HepG2 (cell line): ENCODE measurements around the gene TBC1D25. TPM values are rescaled to one million over a fixed set of nuclear protein-coding genes. Genes with fewer than 3 reads are reported as not detected.

Source experiments
- ATAC-seq: fragments of 200-7000 bp; cut with Tn5 transposase; 3 replicates; pipeline ENCODE4 v1.9.1; 2020; ENCODE audit warnings: mild to moderate bottlenecking, moderate library complexity
- BruUV-seq: library from RNA; stranded (reverse); fragments of 400-500 nt; replicated peaks from 2 replicates; lab custom pipeline; 2021; lab: Mats Ljungman, UMichigan
- CTCF ChIA-PET: fragments of 300-600 bp; formaldehyde crosslinking; extraction: SDS; loops from one replicate; lab custom pipeline; 2021; ENCODE audit warnings: low total read pairs, inconsistent platforms, low intra/inter-chr PET ratio; lab: Yijun Ruan, JAX
- POLR2A ChIA-PET: fragments of 350-600 bp; sonication (Branson Sonifier 250); formaldehyde crosslinking; loops from one replicate; lab custom pipeline; 2020; ENCODE audit warnings: antibody characterized with exemption, inconsistent platforms; lab: Yijun Ruan, JAX
- DNase-seq: peaks from one replicate; pipeline ENCODE4 v3.0.0-alpha.2; 2015; ENCODE audit warnings: low spot score
- FAIRE-seq: peaks from 3 replicates; lab custom pipeline; 2011; peaks lifted over from hg19 to GRCh38; lab: Jason Lieb, UNC
- H2AFZ ChIP-seq: one replicate; pipeline ENCODE4 v1.6.1; 2011; ENCODE audit warnings: low read length, inconsistent platforms
- H3K27ac ChIP-seq: fragments of 300-600 bp; 3 replicates; pipeline ENCODE4 v1.8.0; 2011; ENCODE audit warnings: mixed run types, mild to moderate bottlenecking, mixed read lengths, low read length, inconsistent platforms; ENCODE audit not compliant: insufficient read depth; ENCODE audit errors: extremely low read length
- H3K27me3 ChIP-seq, 2 experiments: fragments of 200-600 bp in 1 of 2; 2 replicates in 1 of 2; 3 replicates in 1 of 2; pipeline versions ENCODE4 v1.6.0 to v1.8.0; 2011; ENCODE audit warnings: low read length in 2 of 2, mild to moderate bottlenecking in 2 of 2, moderate library complexity in 2 of 2, inconsistent platforms in 1 of 2; ENCODE audit not compliant: insufficient read depth in 2 of 2, control insufficient read depth in 1 of 2
- H3K36me3 ChIP-seq, 2 experiments: fragments of 200-600 bp in 1 of 2; replicated peaks in 1 of 2; 2 replicates in 1 of 2; 3 replicates in 1 of 2; pipeline versions ENCODE4 v1.5.1 to v1.8.0; 2011; ENCODE audit warnings: low read length in 2 of 2, inconsistent platforms in 1 of 2; ENCODE audit not compliant: insufficient read depth in 2 of 2, control insufficient read depth in 1 of 2
- H3K4me1 ChIP-seq: 2 replicates; pipeline ENCODE4 v1.5.1; 2012; ENCODE audit warnings: low read length, inconsistent platforms; ENCODE audit not compliant: insufficient read depth
- H3K4me2 ChIP-seq: 2 replicates; pipeline ENCODE4 v1.6.0; 2011; ENCODE audit warnings: low read depth, low read length, inconsistent platforms
- H3K4me3 ChIP-seq, 3 experiments: fragments of 200-600 bp in 1 of 3; sonication (generic), shearing (Covaris generic) in 1 of 3; replicated peaks in 1 of 3; 2 replicates each; pipeline ENCODE4 v1.5.1; 2011 to 2016; ENCODE audit warnings: low read length in 3 of 3, inconsistent platforms in 2 of 3, low read depth in 2 of 3, mild to moderate bottlenecking in 2 of 3, control low read depth in 1 of 3, mixed read lengths in 1 of 3; ENCODE audit not compliant: insufficient read depth in 1 of 3
- H3K79me2 ChIP-seq: one replicate; pipeline ENCODE4 v1.6.1; 2011; ENCODE audit warnings: low read length, inconsistent platforms; ENCODE audit not compliant: insufficient read depth
- H3K9ac ChIP-seq: 2 replicates; pipeline ENCODE4 v1.6.0; 2011; ENCODE audit warnings: mild to moderate bottlenecking, low read depth, low read length, inconsistent platforms; ENCODE audit not compliant: insufficient read depth
- H3K9me3 ChIP-seq: 2 replicates; pipeline ENCODE4 v1.5.1; 2012; ENCODE audit warnings: mild to moderate bottlenecking, low read length
- H4K20me1 ChIP-seq: 2 replicates; pipeline ENCODE4 v1.6.0; 2011; ENCODE audit warnings: inconsistent platforms, mild to moderate bottlenecking, low read length, moderate library complexity; ENCODE audit not compliant: insufficient read depth
- ASH2L ChIP-seq: fragments of 300-600, 200-600 bp; sonication (generic); IDR thresholded peaks from 2 replicates; pipeline ENCODE4 v1.7.0; 2017; ENCODE audit warnings: low read depth, mild to moderate bottlenecking, moderate library complexity, mixed read lengths, low read length; ENCODE audit not compliant: insufficient read length
- BCL6 ChIP-seq: IDR thresholded peaks from 2 replicates; pipeline ENCODE4 v1.6.1; 2016; ENCODE audit warnings: missing genetic modification reagents, missing compliant biosample characterization
- GABPA ChIP-seq, 2 experiments: IDR thresholded peaks; 2 replicates each; pipeline ENCODE4 v1.6.1; 2011 to 2016; ENCODE audit warnings: low read depth in 2 of 2, low read length in 1 of 2, missing biosample characterization in 1 of 2, missing genetic modification characterization in 1 of 2
- GMEB1 ChIP-seq: sonication (generic); formaldehyde crosslinking; IDR thresholded peaks from 2 replicates; pipeline ENCODE4 v1.5.1; 2020; ENCODE audit warnings: missing genetic modification reagents, mild to moderate bottlenecking, borderline replicate concordance
- NR2F1 ChIP-seq, 2 experiments: fragments of 450-650 bp in 1 of 2; formaldehyde crosslinking in 1 of 2; IDR thresholded peaks; 2 replicates each; pipeline versions ENCODE4 v1.5.0 to v1.6.1; 2016 to 2020; ENCODE audit warnings: mild to moderate bottlenecking in 1 of 2, missing compliant biosample characterization in 1 of 2, missing genetic modification reagents in 1 of 2, moderate library complexity in 1 of 2
- SRSF9 ChIP-seq: fragments of 200-400 bp; formaldehyde crosslinking; IDR thresholded peaks from 2 replicates; pipeline ENCODE4 v1.6.1; 2018; ENCODE audit warnings: borderline replicate concordance, mild to moderate bottlenecking, low read depth, low read length; ENCODE audit not compliant: insufficient read depth, poor library complexity, severe bottlenecking
- SSRP1 ChIP-seq: IDR thresholded peaks from 2 replicates; pipeline ENCODE4 v1.6.1; 2016; ENCODE audit warnings: control low read depth
- TCF7L2 ChIP-seq: IDR thresholded peaks from 2 replicates; pipeline ENCODE4 v1.6.1; 2011; ENCODE audit warnings: mild to moderate bottlenecking, low read depth, low read length, moderate library complexity
- THAP11 ChIP-seq: IDR thresholded peaks from 2 replicates; pipeline ENCODE4 v1.6.1; 2016; ENCODE audit warnings: missing biosample characterization, missing genetic modification reagents
- ZBTB49 ChIP-seq: sonication (generic); formaldehyde crosslinking; IDR thresholded peaks from 2 replicates; pipeline ENCODE4 v1.4.0; 2020; ENCODE audit warnings: missing genetic modification reagents, borderline replicate concordance
- ZFX ChIP-seq: sonication (generic); formaldehyde crosslinking; IDR thresholded peaks from 2 replicates; pipeline ENCODE4 v1.4.0; 2020; ENCODE audit warnings: mild to moderate bottlenecking, low read depth, missing genetic modification reagents, moderate library complexity
- ZMAT3 ChIP-seq: sonication (generic); formaldehyde crosslinking; conservative IDR thresholded peaks from 2 replicates; pipeline ENCODE4 v1.7.0; 2021; ENCODE audit warnings: missing genetic modification reagents
- ZNF460 ChIP-seq: sonication (generic); formaldehyde crosslinking; IDR thresholded peaks from 2 replicates; pipeline ENCODE4 v1.5.1; 2020; ENCODE audit warnings: missing genetic modification reagents, mild to moderate bottlenecking, borderline replicate concordance
- WGBS: methylation state at CpG from one replicate; pipeline ENCODE4 v1.1.6; 2017; ENCODE audit warnings: low lambda C conversion rate; 5-methylcytosine and 5-hydroxymethylcytosine counted together
- in situ Hi-C: cut with HindIII; loops from 2 replicates; pipeline ENCODE4 v1.10.0; 2017; ENCODE audit warnings: low pct_unique_long_range_greater_than_20kb; ENCODE audit not compliant: extremely low pct_ligation_motif_present
- intact Hi-C: fragments of 100-400 bp; cut with micrococcal nuclease; formaldehyde crosslinking; loops from one replicate; pipeline ENCODE4 v1.10.0; 2022; ENCODE audit not compliant: unreplicated experiment
- polyA plus RNA-seq, 8 experiments: library from polyadenylated mRNA; depleted of rRNA in 3 of 8; stranded (reverse) in 7 of 8; unstranded in 1 of 8; fragments of >200 nt; fragmentation: Illumina TruSeq in 4 of 8; extraction: Trizol in 4 of 8; gene quantifications; 2 replicates each; pipeline versions ENCODE4 v1.2.1 to v1.2.3, GENCODE V29; 2011 to 2016; ENCODE audit warnings: low read depth in 4 of 8, missing spikeins in 1 of 8, mixed read lengths in 1 of 8; ENCODE audit not compliant: insufficient read depth in 1 of 8
- total RNA-seq, 5 experiments: library from RNA; depleted of rRNA; stranded (reverse); fragments of >200 nt; fragmentation: Illumina TruSeq; extraction: Trizol; gene quantifications; 2 replicates each; pipeline ENCODE4 v1.2.3, GENCODE V29; 2016; ENCODE audit warnings: low read depth in 1 of 5

The TBC1D25 gene
- total and polyA plus RNA-seq, 2 of the 13 experiments (the other 11 are each of a cell fraction or from before 2014, with no cell fraction given): 3.5 to 4.7 TPM

- peak overlapping the region; percentile 33 for H3K27ac ChIP-seq
- H3K4me3 ChIP-seq: peak overlapping the region in 1 of 3 experiments; percentile 28; a peak in 1 of 6 replicates
- no peaks in the 10 kb centered on the region for H3K36me3 ChIP-seq
- no peak overlapping the region for H2AFZ ChIP-seq
- no peaks in the 10 kb centered on the region for H3K27me3 ChIP-seq
- WGBS: 86% methylated on average over 19 of the region's 23 CpGs
- ATAC-seq: no peak
- H3K4me2 ChIP-seq: peak overlapping the region; percentile 53
- no peaks in the 10 kb centered on the region for H3K9me3 ChIP-seq
- peak overlapping the region; percentile 64 for H3K9ac ChIP-seq
- CTCF ChIA-PET: no interaction called here
- TF ChIP-seq BCL6: no peak
- TF ChIP-seq ZNF460 (CRISPR knock-in tag): peak; percentile 57; the same call in 1 of the 2 replicates
- no peak for TF ChIP-seq ZBTB49
- H3K4me1 ChIP-seq: peaks cover 26% of the 10 kb centered on the region
- intact Hi-C loops (loop anchor here (10.0 kb wide), 1 partner anchor 64 kb away; the partner anchor contains the start of genes FTSJ1 and SLC38A5), in situ Hi-C loops (no loop called here)
- no peaks in the 10 kb centered on the region for H4K20me1 ChIP-seq
- DNase-seq: no peak
- BruUV-seq: no TSS peak
- peaks cover 10% of the 10 kb centered on the region for H3K79me2 ChIP-seq
- POLR2A ChIA-PET: interaction anchor here (0.6 to 3.1 kb wide), 11 partner anchors 9 to 1894 kb away, joined by 3 to 28 read pairs (median 4); partner anchors contain the start of genes EBP and RBM3
- no peak for FAIRE-seq
Observed at GRCh38 chrX:48538641-48539344, 721 bp upstream of the TBC1D25 start.

GRCh38 chrX:48540028-48540375 lies 488 bp downstream of the TBC1D25 start:
- intact Hi-C loops: no loop called here
- H3K4me2 ChIP-seq: peak overlapping the region; percentile 74
- ATAC-seq: peak; percentile 63
- BruUV-seq: no TSS peak
- H4K20me1 ChIP-seq: no peaks in the 10 kb centered on the region
- no peak overlapping the region for H2AFZ ChIP-seq
- CTCF ChIA-PET: no interaction called here
- H3K27ac ChIP-seq: peak overlapping the region; percentile 54
- peak overlapping the region; percentile 54 to 75 (median 69); a peak in 5 of 6 replicates for H3K4me3 ChIP-seq
- in situ Hi-C loops: no loop called here
- H3K27me3 ChIP-seq: no peaks in the 10 kb centered on the region
- H3K9me3 ChIP-seq: no peaks in the 10 kb centered on the region
- POLR2A ChIA-PET: interaction anchor here (1.0 to 3.1 kb wide), 6 partner anchors 9 to 1893 kb away, joined by 3 to 28 read pairs (median 5); partner anchors contain the start of genes EBP and RBM3
- H3K36me3 ChIP-seq: no peaks in the 10 kb centered on the region; a peak in 1 of 5 replicates
- peak; percentile 8 for DNase-seq
- H3K79me2 ChIP-seq: peaks cover 10% of the 10 kb centered on the region
- 29% methylated on average over 12 of the region's 12 CpGs for WGBS
- peak overlapping the region; percentile 64 for H3K9ac ChIP-seq
- H3K4me1 ChIP-seq: peaks cover 26% of the 10 kb centered on the region
- FAIRE-seq: no peak
- TF ChIP-seq NR2F1 (CRISPR knock-in tag; IDR thresholded peaks at IDR 0.05) (no peak), GABPA (IDR thresholded peaks at IDR 0.05; ENCODE audit: low read depth, low read length) (no peak), GABPA (CRISPR knock-in tag; IDR thresholded peaks at IDR 0.05; ENCODE audit: low read depth) (no peak), GMEB1 (CRISPR knock-in tag) (no peak), SRSF9 (no peak), ZMAT3 (CRISPR knock-in tag) (no peak), TCF7L2 (no peak), ZFX (CRISPR knock-in tag) (peak; percentile 25; the same call in 1 of the 2 replicates), SSRP1 (CRISPR knock-in tag) (no peak), ASH2L (peak; percentile 51), THAP11 (no peak)
